B cell (primary cell): ENCODE results near the gene TRMT6. TPM values are rescaled to one million over a fixed set of nuclear protein-coding genes. Genes with fewer than 3 reads are reported as not detected.
A peak's percentile ranks its signal among the peaks of the same experiment; 100 is the strongest.

ENCODE experiments used
- ATAC-seq: fragments of 200-7000 bp; cut with Tn5 transposase; one replicate; pipeline ENCODE4 v1.10.0; 2021; ENCODE audit warnings: low read depth, mild to moderate bottlenecking, moderate number of reproducible peaks, moderate library complexity
- CTCF ChIA-PET: fragments of 350-600 bp; sonication (Branson Sonifier 250); formaldehyde crosslinking; loops from one replicate; lab custom pipeline; 2021; ENCODE audit warnings: antibody characterized with exemption, inconsistent platforms; lab: Charles Lee
- POLR2A ChIA-PET: fragments of 350-600 bp; sonication (Branson Sonifier 250); formaldehyde crosslinking; loops from one replicate; lab custom pipeline; 2021; ENCODE audit warnings: antibody characterized with exemption; lab: Charles Lee
- DNase-seq: peaks from one replicate; pipeline ENCODE4 v3.0.0; 2013
- H2AFZ ChIP-seq: 2 replicates; pipeline ENCODE4 v1.6.1; 2012; ENCODE audit warnings: mild to moderate bottlenecking, low read depth, low read length; ENCODE audit not compliant: insufficient read depth, poor library complexity, severe bottlenecking
- H3K27ac ChIP-seq, 2 donors: 1 replicate in 1 of 2; 2 replicates in 1 of 2; pipeline ENCODE4 v1.5.1; 2012 to 2013; ENCODE audit warnings: low read length in 2 of 2, mild to moderate bottlenecking in 2 of 2, moderate library complexity in 1 of 2
- H3K27me3 ChIP-seq, 4 experiments: fragments of 200-600 bp in 1 of 4; sonication (generic) in 1 of 4; replicated peaks in 1 of 4; 1 replicate in 2 of 4; 2 replicates in 2 of 4; pipeline versions ENCODE4 v1.6.1 to v1.7.0; 2013 to 2016; ENCODE audit warnings: low read length in 3 of 4, mild to moderate bottlenecking in 2 of 4, mixed read lengths in 1 of 4, moderate library complexity in 1 of 4; ENCODE audit not compliant: insufficient read depth in 4 of 4, control insufficient read depth in 3 of 4; ENCODE audit errors: control extremely low read depth in 1 of 4
- H3K36me3 ChIP-seq, 2 experiments: replicated peaks in 1 of 2; 1 replicate in 1 of 2; 2 replicates in 1 of 2; pipeline versions ENCODE4 v1.6.1 to v1.7.1; 2013; ENCODE audit warnings: low read length in 1 of 2; ENCODE audit not compliant: insufficient read depth in 2 of 2, control insufficient read depth in 1 of 2; ENCODE audit errors: control extremely low read depth in 1 of 2, extremely low read depth in 1 of 2
- H3K4me1 ChIP-seq, 2 donors: fragments of 200-600 bp in 1 of 2; sonication (generic) in 1 of 2; 1 replicate in 1 of 2; 2 replicates in 1 of 2; pipeline versions ENCODE4 v1.5.1 to v1.6.1; 2013 to 2017; ENCODE audit warnings: low read length in 2 of 2; ENCODE audit not compliant: control insufficient read depth in 2 of 2, insufficient read depth in 2 of 2
- H3K4me2 ChIP-seq: replicated peaks from 2 replicates; pipeline ENCODE3; 2012; ENCODE audit warnings: mild to moderate bottlenecking, low read depth, low read length; ENCODE audit not compliant: poor library complexity, severe bottlenecking
- H3K4me3 ChIP-seq, 5 experiments: fragments of 200-600 bp in 1 of 5; sonication (generic) in 1 of 5; 1 replicate in 3 of 5; 2 replicates in 2 of 5; pipeline versions ENCODE4 v1.5.1 to v1.7.0; 2011 to 2016; ENCODE audit warnings: low read length in 4 of 5, mild to moderate bottlenecking in 4 of 5, low read depth in 2 of 5, control low read depth in 1 of 5, moderate library complexity in 1 of 5; ENCODE audit not compliant: insufficient read depth in 1 of 5; ENCODE audit errors: control extremely low read depth in 1 of 5, extremely low read depth in 1 of 5
- H3K79me2 ChIP-seq: fragments of 200-600 bp; sonication (generic); one replicate; pipeline ENCODE4 v1.6.0; 2016; ENCODE audit warnings: low read length; ENCODE audit not compliant: control insufficient read depth, insufficient read depth
- H3K9ac ChIP-seq: fragments of 200-600 bp; sonication (generic); 2 replicates; pipeline ENCODE4 v1.6.1; 2017; ENCODE audit warnings: mild to moderate bottlenecking, low read length, moderate library complexity
- H3K9me3 ChIP-seq, 3 donors: one replicate each; pipeline versions ENCODE4 v1.6.1 to v1.7.1; 2013; ENCODE audit warnings: low read length in 2 of 3; ENCODE audit not compliant: control insufficient read depth in 2 of 3, insufficient read depth in 1 of 3; ENCODE audit errors: control extremely low read depth in 1 of 3
- H4K20me1 ChIP-seq: 2 replicates; pipeline ENCODE4 v1.6.0; 2012; ENCODE audit warnings: mild to moderate bottlenecking, low read length; ENCODE audit not compliant: insufficient read depth, control insufficient read depth, poor library complexity, severe bottlenecking
- H3K27ac Mint-ChIP-seq: one replicate; pipeline ENCODE4 v1.8.0; 2021; ENCODE audit warnings: mixed read lengths
- H3K27me3 Mint-ChIP-seq: one replicate; pipeline ENCODE4 v1.8.0; 2021; ENCODE audit warnings: mixed read lengths
- H3K4me1 Mint-ChIP-seq: one replicate; pipeline ENCODE4 v1.8.0; 2021; ENCODE audit warnings: mixed read lengths
- H3K4me3 Mint-ChIP-seq: one replicate; pipeline ENCODE4 v1.8.0; 2021; ENCODE audit warnings: mixed read lengths
- H3K9me3 Mint-ChIP-seq: one replicate; pipeline ENCODE4 v1.8.0; 2022; ENCODE audit warnings: mixed read lengths; ENCODE audit not compliant: insufficient read depth
- EZH2 ChIP-seq: IDR thresholded peaks from 2 replicates; pipeline ENCODE4 v1.6.1; 2012; ENCODE audit warnings: borderline replicate concordance, low read depth, mild to moderate bottlenecking, moderate library complexity, low read length; ENCODE audit not compliant: insufficient read depth, poor library complexity, severe bottlenecking
- WGBS: methylation state at CpG from one replicate; pipeline ENCODE4 v1.1.5; 2013; ENCODE audit warnings: missing lambda C conversion rate; ENCODE audit not compliant: insufficient coverage; 5-methylcytosine and 5-hydroxymethylcytosine counted together
- intact Hi-C: fragments of 100-400 bp; cut with micrococcal nuclease; formaldehyde crosslinking; loops from one replicate; pipeline ENCODE4 v1.10.0; 2022
- polyA plus RNA-seq: library from polyadenylated mRNA; depleted of rRNA; stranded (reverse); fragments of >200 nt; gene quantifications from 2 replicates; pipeline ENCODE4 v1.2.3, GENCODE V29; 2012
- total RNA-seq, 2 donors: library from RNA; stranded (reverse); fragments of 120-200 nt in 1 of 2; gene quantifications; 1 replicate in 1 of 2; 2 replicates in 1 of 2; pipeline versions ENCODE4 v1.2.3 to v1.2.4, GENCODE V29; 2013 to 2022
- TF ChIP-seq, protein P1 (sequence below): fragments of 200-600 bp; IDR thresholded peaks from one replicate; pipeline ENCODE4 v1.8.0; 2022; ENCODE audit warnings: antibody characterized with exemption, mild to moderate bottlenecking

TRMT6 gene
- total and polyA plus RNA-seq, 2 donors (not counting 1 experiment from before 2014, with no cell fraction given), result 5.7 to 18.2 TPM

DNA sequence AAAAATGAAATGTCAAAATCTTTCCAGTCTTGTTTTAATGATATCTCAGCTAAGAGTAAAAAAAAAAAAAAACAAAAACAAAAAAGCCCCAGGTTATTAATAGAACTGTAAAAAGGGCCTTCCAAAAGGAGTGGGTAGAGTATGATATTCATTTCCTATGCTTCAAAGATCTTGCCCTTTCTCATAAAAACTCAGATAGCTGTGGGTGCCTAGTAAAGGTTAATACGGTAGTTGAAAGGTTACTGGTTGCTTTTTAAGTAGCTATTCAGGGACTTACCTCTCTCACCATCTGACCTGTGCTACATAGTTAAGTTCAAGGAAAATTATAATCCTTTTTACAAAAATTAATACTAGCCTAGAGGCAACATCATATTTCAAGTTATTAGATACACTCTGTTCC is 14.9 kb downstream of the TRMT6 start:
- ChIA-PET POLR2A (no interaction called here), CTCF (interaction anchor here (0.7 to 3.9 kb wide), 3 partner anchors 10 to 407 kb away, joined by 3 to 13 read pairs (median 3); no protein-coding TSS in a partner anchor)
- Histone ChIP-seq H3K4me2 (no peak overlapping the region), H3K36me3 (peaks cover 0 to 21% of the 10 kb centered on the region in 2 experiments), H4K20me1 (no peaks in the 10 kb centered on the region), H2AFZ (no peak overlapping the region), H3K27ac (no peak overlapping the region), H3K27me3 (peaks cover 0 to 6% (median 0%) of the 10 kb centered on the region in 4 experiments), H3K4me3 (no peak overlapping the region), H3K4me1 (peaks cover 5 to 6% of the 10 kb centered on the region in 2 donors), H3K9ac (no peak overlapping the region), H3K9me3 (no peaks in the 10 kb centered on the region), H3K79me2 (no peaks in the 10 kb centered on the region)
- DNase-seq (no peak), ATAC-seq (no peak)
- H3K27ac Mint-ChIP-seq, result no peak overlapping the region
- intact Hi-C loops, result no loop called here
- no peak for TF ChIP-seq EZH2
- TF ChIP-seq, protein P1, sequence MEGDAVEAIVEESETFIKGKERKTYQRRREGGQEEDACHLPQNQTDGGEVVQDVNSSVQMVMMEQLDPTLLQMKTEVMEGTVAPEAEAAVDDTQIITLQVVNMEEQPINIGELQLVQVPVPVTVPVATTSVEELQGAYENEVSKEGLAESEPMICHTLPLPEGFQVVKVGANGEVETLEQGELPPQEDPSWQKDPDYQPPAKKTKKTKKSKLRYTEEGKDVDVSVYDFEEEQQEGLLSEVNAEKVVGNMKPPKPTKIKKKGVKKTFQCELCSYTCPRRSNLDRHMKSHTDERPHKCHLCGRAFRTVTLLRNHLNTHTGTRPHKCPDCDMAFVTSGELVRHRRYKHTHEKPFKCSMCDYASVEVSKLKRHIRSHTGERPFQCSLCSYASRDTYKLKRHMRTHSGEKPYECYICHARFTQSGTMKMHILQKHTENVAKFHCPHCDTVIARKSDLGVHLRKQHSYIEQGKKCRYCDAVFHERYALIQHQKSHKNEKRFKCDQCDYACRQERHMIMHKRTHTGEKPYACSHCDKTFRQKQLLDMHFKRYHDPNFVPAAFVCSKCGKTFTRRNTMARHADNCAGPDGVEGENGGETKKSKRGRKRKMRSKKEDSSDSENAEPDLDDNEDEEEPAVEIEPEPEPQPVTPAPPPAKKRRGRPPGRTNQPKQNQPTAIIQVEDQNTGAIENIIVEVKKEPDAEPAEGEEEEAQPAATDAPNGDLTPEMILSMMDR, result no peak
- H3K9me3 Mint-ChIP-seq, result no peaks in the 10 kb centered on the region
- H3K4me1 Mint-ChIP-seq, result peaks cover 7% of the 10 kb centered on the region
- whole genome bisulfite sequencing, result no CpG with 5 or more reads among the region's 1 CpG
- H3K27me3 Mint-ChIP-seq, result peaks cover 5% of the 10 kb centered on the region
- H3K4me3 Mint-ChIP-seq, result no peak overlapping the region

DNA sequence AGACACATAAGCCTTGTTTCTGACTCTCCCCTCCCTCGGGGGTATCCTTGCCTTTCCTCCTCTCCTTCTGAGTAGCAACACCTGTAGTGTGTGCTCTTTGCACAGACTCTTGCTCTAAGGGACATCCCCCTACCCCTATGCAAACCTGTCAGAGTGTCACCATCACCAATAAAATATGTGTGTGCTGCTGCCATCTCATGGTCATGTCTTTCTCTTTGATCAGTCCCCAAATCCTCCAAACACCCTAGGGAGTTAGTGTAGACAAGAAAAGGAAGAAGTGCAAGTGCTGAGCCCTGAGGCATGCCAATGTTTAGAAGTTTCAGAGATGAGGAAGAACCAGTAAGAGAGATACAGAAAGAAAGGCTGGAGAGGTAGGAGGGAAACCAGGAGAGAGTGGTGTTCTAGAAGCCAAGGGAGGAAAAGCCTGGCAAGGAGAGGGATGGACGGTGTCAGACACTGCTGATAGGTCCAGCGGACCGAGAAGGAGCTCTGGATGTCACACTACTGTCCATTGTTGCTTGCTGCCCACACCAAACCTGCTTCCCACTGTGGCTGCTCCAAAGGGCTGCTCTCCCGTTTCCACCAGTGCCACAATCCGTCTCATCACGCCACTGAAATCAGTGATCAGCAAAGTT is 16.4 kb downstream of the TRMT6 start:
- 80% methylated on average over 6 of the region's 7 CpGs for WGBS
- Histone ChIP-seq H3K4me2 (no peak overlapping the region), H3K9ac (no peak overlapping the region), H3K4me1 (peaks cover 5 to 6% of the 10 kb centered on the region in 2 donors), H3K79me2 (no peaks in the 10 kb centered on the region), H3K9me3 (no peaks in the 10 kb centered on the region), H2AFZ (no peak overlapping the region), H3K27ac (no peak overlapping the region), H3K27me3 (peaks cover 0 to 8% (median 2%) of the 10 kb centered on the region in 4 experiments), H3K4me3 (no peak overlapping the region), H3K36me3 (peaks cover 0 to 11% of the 10 kb centered on the region in 2 experiments), H4K20me1 (no peaks in the 10 kb centered on the region)
- Mint-ChIP-seq H3K4me1 (peaks cover 7% of the 10 kb centered on the region), H3K27me3 (peaks cover 17% of the 10 kb centered on the region), H3K9me3 (no peaks in the 10 kb centered on the region), H3K4me3 (no peak overlapping the region), H3K27ac (no peak overlapping the region)
- DNase-seq (peak; percentile 61), ATAC-seq (peak; percentile 61)
- no peak for TF ChIP-seq EZH2
- TF ChIP-seq, protein P1, result no peak
- ChIA-PET POLR2A (no interaction called here), CTCF (interaction anchor here (0.8 to 3.9 kb wide), 2 partner anchors 59 to 406 kb away, joined by 3 to 13 read pairs; no protein-coding TSS in a partner anchor)
- intact Hi-C loops, result loop anchor here (1.0 kb wide), 1 partner anchor 405 kb away; no protein-coding TSS in a partner anchor
